Eye (tissue), 1 donor: ENCODE results near the gene SLC36A3.
"Not testable (repeated sequence)": the region's sequence is repeated elsewhere in the genome, so short reads cannot be mapped to it uniquely, and the experiment has no call there.

Experiments
- DNase-seq: peaks from one replicate; pipeline ENCODE4 v3.0.0-alpha.2; 2015

The SLC36A3 gene

DNA sequence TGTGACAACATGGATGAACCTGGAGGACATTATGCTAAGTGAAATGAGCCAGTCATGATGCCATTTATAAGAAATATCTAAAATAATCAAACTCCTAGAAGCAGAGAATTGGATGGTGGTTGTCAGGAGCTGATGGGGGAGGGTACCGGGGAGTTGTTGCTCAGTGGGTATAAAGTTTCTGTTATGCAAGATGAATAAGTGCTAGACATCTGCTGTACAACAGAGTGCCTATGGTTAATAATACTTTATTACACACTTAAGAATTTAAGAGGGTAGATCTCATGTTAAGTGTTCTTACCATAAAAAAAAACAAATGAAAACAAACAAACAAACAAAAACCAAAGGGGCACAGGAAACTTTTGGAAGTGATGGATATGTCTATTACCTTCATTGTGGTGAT is 66.7 kb downstream of the SLC36A3 start:
- DNase-seq = no peak

DNA sequence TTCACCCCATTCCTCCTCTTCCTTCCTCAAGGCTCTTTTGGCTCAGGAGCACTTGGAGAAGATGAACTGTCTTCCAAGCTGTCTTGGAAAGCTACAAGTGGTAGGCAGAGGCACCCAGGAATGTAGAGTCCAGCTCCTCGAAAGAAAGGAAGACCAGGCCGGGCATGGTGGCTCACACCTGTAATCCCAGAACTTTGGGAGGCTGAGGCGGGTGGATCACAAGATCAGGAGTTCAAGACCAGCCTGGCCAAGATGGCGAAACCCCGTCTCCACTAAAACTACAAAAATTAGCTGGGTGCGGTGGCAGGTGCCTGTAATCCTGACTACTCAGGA is 68.4 kb downstream of the SLC36A3 start:
- DNase-seq = not testable (repeated sequence)

- no peak for DNase-seq
Observed at GRCh38 chr5:151234476-151235238, 68.9 kb downstream of the SLC36A3 start.

- no peak for DNase-seq
Observed at GRCh38 chr5:151233616-151234085, 69.9 kb downstream of the SLC36A3 start.

- DNase-seq = no peak
Observed at GRCh38 chr5:151231359-151231758, 72.2 kb downstream of the SLC36A3 start.

GRCh38 chr5:151230048-151230680 is 73.4 kb downstream of the SLC36A3 start:
- no peak for DNase-seq

- no peak for DNase-seq
Observed at GRCh38 chr5:151228986-151229385, 74.6 kb downstream of the SLC36A3 start.

DNA sequence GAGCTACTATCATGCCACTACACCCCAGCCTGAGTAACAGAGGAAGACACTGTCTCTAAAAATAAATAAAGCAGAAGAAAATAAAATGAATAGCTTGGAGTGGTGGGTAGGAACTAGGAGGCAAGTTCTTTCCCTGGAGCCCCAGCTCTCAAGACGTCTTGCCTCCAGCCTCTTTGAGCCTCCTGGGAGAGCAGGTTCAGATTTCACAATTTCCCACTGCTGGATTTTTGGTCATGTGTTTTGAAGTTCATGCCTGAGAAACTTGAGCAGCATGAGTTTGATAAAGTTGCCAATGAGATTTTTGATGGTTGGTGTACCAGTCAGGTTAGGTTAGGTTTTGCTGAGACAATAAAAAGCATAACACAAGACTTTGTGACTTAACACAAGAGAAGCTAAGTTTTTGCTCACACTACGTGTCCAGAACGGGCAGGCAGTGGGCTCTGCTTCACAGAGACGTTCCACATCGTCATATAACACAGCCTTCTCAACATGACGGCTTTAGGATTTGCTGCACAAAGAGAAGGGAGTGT is 75.6 kb downstream of the SLC36A3 start:
- DNase-seq = no peak
